DMS53 treated with DMSO at 0.1 percent for 48 hours (cell line): Measurements from ENCODE around the gene PLA2G3.
"Not testable (repeated sequence)": the region's sequence is repeated elsewhere in the genome, so short reads cannot be mapped to it uniquely, and the experiment has no call there.

Source experiments
- DNase-seq: peaks from one replicate; lab custom pipeline; 2025; ENCODE audit not compliant: unreplicated experiment; lab: John Stamatoyannopoulos, UW

The PLA2G3 gene

GRCh38 chr22:31102441-31103081, 37.7 kb downstream of the PLA2G3 start:
- no peak for DNase-seq

DNA sequence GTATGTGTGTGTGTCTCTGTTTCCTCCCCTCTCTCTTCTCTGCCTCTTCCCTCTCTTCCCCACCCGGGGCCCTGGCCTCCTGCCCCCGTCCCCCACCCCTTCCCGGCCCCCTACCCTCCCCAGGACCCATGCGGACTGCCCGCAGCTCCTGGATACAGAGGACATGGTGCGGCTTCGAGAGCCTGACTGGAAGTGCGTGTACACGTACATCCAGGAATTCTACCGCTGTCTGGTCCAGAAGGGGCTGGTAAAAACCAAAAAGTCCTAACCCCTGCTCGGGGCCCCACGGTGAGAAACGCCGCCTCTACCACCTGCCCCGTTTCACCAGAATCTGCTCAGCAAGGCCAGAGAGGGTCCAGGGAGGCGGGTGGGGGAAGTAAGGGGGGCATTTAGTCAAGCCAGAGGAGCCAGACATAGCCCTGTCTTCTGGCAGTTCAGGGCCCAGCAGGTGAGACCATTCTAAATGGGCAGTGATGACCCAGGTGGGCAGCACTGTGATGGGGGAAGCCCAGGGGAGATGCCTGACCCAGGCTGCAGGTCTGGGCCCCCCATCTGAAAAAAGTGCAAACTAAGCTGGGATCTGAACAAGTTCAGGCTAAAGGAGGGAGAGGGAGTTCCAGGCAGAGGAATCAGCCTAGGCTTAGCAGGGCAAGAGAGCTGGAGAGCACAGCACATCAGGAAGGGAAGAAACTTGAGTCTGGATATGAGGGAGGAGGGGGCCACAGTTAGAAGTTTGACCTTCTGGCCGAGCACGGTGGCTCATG, 39.4 kb downstream of the PLA2G3 start:
- DNase-seq, result no peak

DNA sequence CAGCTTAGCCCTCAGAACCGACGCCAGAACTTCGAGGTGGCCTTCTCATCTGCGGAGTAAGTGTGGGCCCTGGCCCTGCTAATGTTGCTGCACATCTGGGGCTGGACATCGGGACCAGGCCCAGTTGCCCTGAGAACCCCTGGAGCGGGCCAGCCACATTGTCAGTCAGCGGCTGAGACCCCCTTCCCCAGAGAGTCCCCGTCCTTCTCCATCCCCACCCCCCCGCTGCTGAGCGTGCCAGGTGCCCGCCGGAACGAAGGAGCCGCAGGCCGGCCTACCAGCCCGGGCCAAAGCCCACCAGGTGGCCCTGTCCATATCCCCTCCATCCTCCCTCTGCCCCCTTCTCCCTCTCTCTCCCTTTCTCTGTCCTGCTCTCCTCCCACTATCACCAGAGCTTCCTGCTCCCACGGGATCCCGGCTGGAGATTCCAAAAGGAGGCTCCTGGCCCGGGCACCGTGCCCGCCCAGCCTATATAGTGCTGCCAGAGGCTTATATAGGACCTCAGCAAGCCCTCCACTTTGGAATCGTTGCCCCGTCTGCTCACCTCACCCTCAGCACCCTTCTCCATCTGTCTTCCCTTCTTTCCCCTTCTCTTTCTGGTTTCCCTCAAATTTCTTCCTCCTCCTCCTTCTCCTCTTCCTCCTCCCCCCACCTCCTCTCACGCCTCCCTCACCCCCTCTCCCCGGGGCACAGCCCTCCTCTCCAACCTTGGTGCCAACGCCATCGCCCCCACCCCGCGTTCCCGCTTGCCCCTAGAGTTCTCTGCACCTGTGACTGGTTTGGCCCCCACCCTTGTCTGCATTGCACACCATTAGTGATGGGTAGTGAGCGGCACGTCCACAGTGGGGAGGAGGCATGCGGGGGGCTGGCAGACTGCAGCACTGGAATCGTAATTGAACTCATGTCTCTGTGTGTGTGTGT, 40.2 kb downstream of the PLA2G3 start:
- DNase-seq, result no peak

GRCh38 chr22:31099386-31099785, 40.9 kb downstream of the PLA2G3 start:
- DNase-seq, result no peak

- no peak for DNase-seq
These were observed 41.6 kb downstream of the PLA2G3 start for GRCh38 chr22:31098632-31099110.

DNA sequence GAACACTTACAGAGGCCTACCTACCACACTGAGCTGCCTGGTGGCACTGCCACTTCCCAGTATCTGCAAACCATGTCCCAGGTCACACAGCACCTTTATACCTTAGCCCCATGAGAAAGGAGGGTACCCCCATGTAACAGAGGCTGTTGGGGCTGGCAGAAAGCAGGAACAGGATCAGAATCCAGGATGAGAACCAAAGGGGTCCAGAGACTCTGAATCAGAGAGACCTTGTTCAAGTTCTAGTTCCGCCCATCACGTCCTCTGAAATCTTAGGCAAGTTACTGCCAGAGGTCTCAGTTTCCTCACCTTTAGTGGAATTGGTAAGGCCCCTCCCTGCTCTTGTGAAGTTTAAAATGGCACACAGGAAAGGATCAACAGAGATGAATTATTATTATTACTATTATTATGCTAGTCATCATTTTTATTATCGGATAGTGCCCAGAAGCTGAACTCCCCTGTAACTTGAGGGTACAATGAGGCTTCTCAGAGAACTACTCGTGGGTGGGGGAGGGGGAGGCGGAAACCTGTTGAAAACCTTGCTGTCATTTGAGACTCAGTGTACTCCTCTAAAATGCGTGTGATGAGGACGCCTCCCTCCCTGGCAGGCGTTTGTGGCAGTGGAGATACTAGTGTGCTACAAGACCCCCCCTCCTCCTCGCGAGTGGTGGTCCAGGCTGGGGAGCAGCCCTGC, 42.2 kb downstream of the PLA2G3 start:
- no peak for DNase-seq

- DNase-seq, result not testable (repeated sequence)
These were observed 42.8 kb downstream of the PLA2G3 start for GRCh38 chr22:31097539-31097938.

GRCh38 chr22:31096657-31097279, 43.5 kb downstream of the PLA2G3 start:
- DNase-seq, result no peak

DNA sequence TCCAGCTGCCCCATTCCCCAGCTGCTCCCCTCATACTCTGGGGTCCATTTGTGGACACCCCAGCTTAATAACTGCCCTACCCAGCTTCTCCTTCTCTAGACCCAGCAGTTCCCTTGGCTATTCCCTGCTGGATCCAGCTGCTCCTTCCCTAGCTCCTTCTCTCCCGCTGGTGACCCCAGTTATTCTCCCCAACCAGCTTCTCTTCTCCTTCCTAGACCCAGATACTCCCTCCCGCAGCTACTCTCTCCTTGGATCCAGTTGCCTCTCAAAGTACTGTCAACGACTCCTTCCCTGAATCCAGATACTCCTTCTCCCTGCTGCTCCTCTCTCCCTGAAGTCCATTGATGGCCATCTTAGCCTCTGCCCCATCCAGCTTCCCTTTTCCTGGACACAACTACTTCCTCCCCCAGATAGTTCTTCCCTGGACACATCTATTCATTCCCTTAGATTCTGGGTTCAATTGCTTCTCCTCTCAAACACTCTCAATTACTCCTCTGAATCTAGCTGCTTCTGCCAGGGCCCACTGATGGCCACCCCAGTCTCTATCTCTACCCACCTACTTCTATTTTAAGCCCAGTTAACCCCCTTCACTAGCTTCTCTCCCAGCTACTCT, 44.6 kb downstream of the PLA2G3 start:
- no peak for DNase-seq

DNA sequence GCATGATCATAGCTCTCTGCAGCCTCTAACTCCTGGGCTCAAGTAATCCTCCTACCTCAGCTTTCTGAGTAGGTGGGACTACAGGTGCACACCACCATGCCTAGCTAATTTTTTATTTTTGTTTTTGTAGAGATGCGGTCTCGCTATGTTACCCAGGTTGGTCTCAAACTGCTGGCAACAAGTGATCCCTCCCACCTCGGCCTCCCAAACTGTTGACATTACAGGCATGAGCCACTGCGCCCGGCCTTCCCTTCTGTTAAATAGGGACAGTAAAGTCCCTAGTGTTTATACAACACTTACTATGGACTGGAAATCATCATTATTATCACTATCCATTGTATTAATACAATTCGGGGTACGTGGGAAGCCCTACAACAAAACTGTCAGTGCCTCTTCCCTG, 45.6 kb downstream of the PLA2G3 start:
- no peak for DNase-seq

DNA sequence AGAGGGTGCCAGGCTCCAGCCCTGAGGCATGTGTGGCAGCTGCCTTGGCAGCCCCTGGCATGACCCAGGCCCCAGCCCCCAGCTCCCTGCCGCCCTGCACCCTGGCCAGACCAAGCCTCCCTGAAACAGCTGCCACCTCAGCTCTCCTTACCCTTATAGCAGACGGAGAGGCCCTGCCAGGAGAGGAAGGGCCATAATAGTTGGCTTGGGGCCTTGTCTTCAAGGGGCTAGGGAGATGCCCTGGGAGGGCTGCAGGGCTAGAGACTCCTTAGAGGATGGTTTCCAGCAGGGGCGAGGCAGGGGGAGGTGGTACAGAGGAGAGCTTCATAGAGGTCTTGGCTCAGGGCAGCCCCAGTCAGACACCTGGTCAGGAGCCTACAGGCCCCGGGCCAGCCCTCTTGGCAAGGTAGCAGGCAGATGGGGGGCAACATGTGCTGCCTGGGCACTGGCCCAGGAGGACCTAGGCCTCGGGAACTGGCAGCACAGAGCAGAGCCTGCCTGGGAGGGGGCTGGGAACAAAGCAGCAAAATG, 46.2 kb downstream of the PLA2G3 start:
- no peak for DNase-seq

- DNase-seq, result no peak
These were observed 47.0 kb downstream of the PLA2G3 start for GRCh38 chr22:31093086-31093850.

GRCh38 chr22:31092161-31092560, 48.1 kb downstream of the PLA2G3 start:
- DNase-seq, result no peak

DNA sequence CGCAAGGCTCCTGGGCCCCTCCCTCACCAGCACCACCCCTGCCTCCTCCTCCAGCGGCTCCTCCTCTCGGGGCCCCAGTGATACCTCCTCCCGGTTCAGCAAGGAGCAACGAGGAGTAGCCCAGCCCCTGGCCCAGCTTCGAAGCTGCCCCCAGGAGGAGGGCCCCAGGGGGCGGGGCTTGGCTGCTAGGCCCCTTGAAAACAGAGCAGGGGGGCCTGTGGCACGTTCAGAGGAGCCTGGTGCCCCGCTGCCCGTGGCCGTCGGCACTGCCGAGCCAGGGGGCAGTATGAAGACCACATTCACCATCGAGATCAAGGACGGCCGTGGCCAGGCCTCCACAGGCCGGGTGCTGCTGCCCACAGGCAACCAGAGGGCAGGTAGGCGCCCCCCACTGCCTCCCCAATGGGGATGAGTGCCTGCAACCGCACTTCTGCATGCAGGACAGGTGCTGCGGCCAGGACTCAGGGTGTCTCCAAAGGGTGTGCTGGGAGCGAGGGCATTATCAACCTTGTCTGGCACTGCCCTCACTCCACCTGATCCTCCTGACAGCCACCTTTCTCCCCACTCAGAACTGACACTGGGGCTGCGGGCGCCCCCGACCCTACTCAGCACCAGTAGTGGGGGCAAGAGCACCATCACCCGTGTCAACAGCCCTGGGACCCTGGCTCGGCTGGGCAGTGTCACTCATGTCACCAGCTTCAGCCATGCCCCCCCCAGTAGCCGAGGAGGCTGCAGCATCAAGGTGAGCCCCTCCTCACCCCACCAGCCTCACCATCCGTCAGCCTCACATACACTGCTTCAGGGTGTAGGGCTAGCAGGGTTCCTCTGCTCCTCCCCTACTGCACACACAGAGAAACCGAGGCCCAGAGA, 49.0 kb downstream of the PLA2G3 start:
- no peak for DNase-seq

- no peak for DNase-seq
These were observed 49.9 kb downstream of the PLA2G3 start for GRCh38 chr22:31090217-31091085.

GRCh38 chr22:31089160-31090100, 50.9 kb downstream of the PLA2G3 start:
- DNase-seq, result no peak
